ENCODE measurements around the gene HBB. TPM values are rescaled to one million over a fixed set of nuclear protein-coding genes. Genes with fewer than 3 reads are reported as not detected.
"Not testable (repeated sequence)": the region's sequence is repeated elsewhere in the genome, so short reads cannot be mapped to it uniquely, and the experiment has no call there.

Gene HBB
- total RNA-seq, 1 donor from 2014 or later, result not detected

- no peak for DNase-seq (ENCODE audit: low read depth)
- H3K36me3 ChIP-seq (ENCODE audit: control insufficient read depth, insufficient read depth, low read length), result no peaks in the 10 kb centered on the region
- no peaks in the 10 kb centered on the region for H3K27me3 ChIP-seq (ENCODE audit: control insufficient read depth, insufficient read depth, low read length)
- no peak overlapping the region for H3K4me3 ChIP-seq (ENCODE audit: low read depth, low read length)
- TF ChIP-seq CTCF (IDR thresholded peaks at IDR 0.05; ENCODE audit: insufficient read depth, low read length, poor library complexity, severe bottlenecking), result no peak
These were observed 40.2 kb upstream of the HBB start for GRCh38 chr11:5267033-5267563.

GRCh38 chr11:5266609-5267008 is 39.7 kb upstream of the HBB start:
- TF ChIP-seq CTCF (IDR thresholded peaks at IDR 0.05; ENCODE audit: insufficient read depth, low read length, poor library complexity, severe bottlenecking), result no peak
- no peaks in the 10 kb centered on the region for H3K27me3 ChIP-seq (ENCODE audit: control insufficient read depth, insufficient read depth, low read length)
- H3K4me3 ChIP-seq (ENCODE audit: low read depth, low read length), result no peak overlapping the region
- no peak for DNase-seq (ENCODE audit: low read depth)
- no peaks in the 10 kb centered on the region for H3K36me3 ChIP-seq (ENCODE audit: control insufficient read depth, insufficient read depth, low read length)

GRCh38 chr11:5265832-5266231 is 39.0 kb upstream of the HBB start:
- H3K27me3 ChIP-seq (ENCODE audit: control insufficient read depth, insufficient read depth, low read length), result no peaks in the 10 kb centered on the region
- no peak for DNase-seq (ENCODE audit: low read depth)
- TF ChIP-seq CTCF (IDR thresholded peaks at IDR 0.05; ENCODE audit: insufficient read depth, low read length, poor library complexity, severe bottlenecking), result no peak
- H3K4me3 ChIP-seq (ENCODE audit: low read depth, low read length), result no peak overlapping the region
- no peaks in the 10 kb centered on the region for H3K36me3 ChIP-seq (ENCODE audit: control insufficient read depth, insufficient read depth, low read length)

- H3K36me3 ChIP-seq (ENCODE audit: control insufficient read depth, insufficient read depth, low read length), result no peaks in the 10 kb centered on the region
- DNase-seq (ENCODE audit: low read depth), result no peak
- H3K27me3 ChIP-seq (ENCODE audit: control insufficient read depth, insufficient read depth, low read length), result no peaks in the 10 kb centered on the region
- H3K4me3 ChIP-seq (ENCODE audit: low read depth, low read length), result no peak overlapping the region
- TF ChIP-seq CTCF (IDR thresholded peaks at IDR 0.05; ENCODE audit: insufficient read depth, low read length, poor library complexity, severe bottlenecking), result no peak
These were observed 31.8 kb upstream of the HBB start for GRCh38 chr11:5258543-5259262.

GRCh38 chr11:5257296-5257695 is 30.4 kb upstream of the HBB start:
- no peak for TF ChIP-seq CTCF (IDR thresholded peaks at IDR 0.05; ENCODE audit: insufficient read depth, low read length, poor library complexity, severe bottlenecking)
- Histone ChIP-seq H3K27me3 (ENCODE audit: control insufficient read depth, insufficient read depth, low read length) (no peaks in the 10 kb centered on the region), H3K4me3 (ENCODE audit: low read depth, low read length) (no peak overlapping the region), H3K36me3 (ENCODE audit: control insufficient read depth, insufficient read depth, low read length) (no peaks in the 10 kb centered on the region)
- no peak for DNase-seq (ENCODE audit: low read depth)

- not testable (repeated sequence) for DNase-seq (ENCODE audit: low read depth); H3K4me3 ChIP-seq (ENCODE audit: low read depth, low read length); H3K27me3 ChIP-seq (ENCODE audit: control insufficient read depth, insufficient read depth, low read length); H3K36me3 ChIP-seq (ENCODE audit: control insufficient read depth, insufficient read depth, low read length)
These were observed 28.0 kb upstream of the HBB start, which contains the start of gene HBG2 for GRCh38 chr11:5254646-5255413. Gene HBG2, minus strand, starts transcription at chr11:5254781. Its CDS starts 53 bp downstream, at chr11:5254728.

GRCh38 chr11:5254023-5254422 is 27.2 kb upstream of the HBB start:
- not testable (repeated sequence) for H3K27me3 ChIP-seq (ENCODE audit: control insufficient read depth, insufficient read depth, low read length); H3K36me3 ChIP-seq (ENCODE audit: control insufficient read depth, insufficient read depth, low read length); H3K4me3 ChIP-seq (ENCODE audit: low read depth, low read length); DNase-seq (ENCODE audit: low read depth)

- not testable (repeated sequence) for DNase-seq (ENCODE audit: low read depth); H3K36me3 ChIP-seq (ENCODE audit: control insufficient read depth, insufficient read depth, low read length); H3K27me3 ChIP-seq (ENCODE audit: control insufficient read depth, insufficient read depth, low read length); H3K4me3 ChIP-seq (ENCODE audit: low read depth, low read length)
These were observed 26.6 kb upstream of the HBB start for GRCh38 chr11:5253440-5253839.
